GM21576 (cell line): Measurements from ENCODE around the gene INHA.

Experiments used
- ATAC-seq: cut with Tn5 transposase; IDR thresholded peaks from one replicate; pipeline ENCODE4 v1.9.1; 2021; ENCODE audit warnings: mild to moderate bottlenecking, moderate library complexity; ENCODE audit not compliant: unreplicated experiment

Gene INHA

DNA sequence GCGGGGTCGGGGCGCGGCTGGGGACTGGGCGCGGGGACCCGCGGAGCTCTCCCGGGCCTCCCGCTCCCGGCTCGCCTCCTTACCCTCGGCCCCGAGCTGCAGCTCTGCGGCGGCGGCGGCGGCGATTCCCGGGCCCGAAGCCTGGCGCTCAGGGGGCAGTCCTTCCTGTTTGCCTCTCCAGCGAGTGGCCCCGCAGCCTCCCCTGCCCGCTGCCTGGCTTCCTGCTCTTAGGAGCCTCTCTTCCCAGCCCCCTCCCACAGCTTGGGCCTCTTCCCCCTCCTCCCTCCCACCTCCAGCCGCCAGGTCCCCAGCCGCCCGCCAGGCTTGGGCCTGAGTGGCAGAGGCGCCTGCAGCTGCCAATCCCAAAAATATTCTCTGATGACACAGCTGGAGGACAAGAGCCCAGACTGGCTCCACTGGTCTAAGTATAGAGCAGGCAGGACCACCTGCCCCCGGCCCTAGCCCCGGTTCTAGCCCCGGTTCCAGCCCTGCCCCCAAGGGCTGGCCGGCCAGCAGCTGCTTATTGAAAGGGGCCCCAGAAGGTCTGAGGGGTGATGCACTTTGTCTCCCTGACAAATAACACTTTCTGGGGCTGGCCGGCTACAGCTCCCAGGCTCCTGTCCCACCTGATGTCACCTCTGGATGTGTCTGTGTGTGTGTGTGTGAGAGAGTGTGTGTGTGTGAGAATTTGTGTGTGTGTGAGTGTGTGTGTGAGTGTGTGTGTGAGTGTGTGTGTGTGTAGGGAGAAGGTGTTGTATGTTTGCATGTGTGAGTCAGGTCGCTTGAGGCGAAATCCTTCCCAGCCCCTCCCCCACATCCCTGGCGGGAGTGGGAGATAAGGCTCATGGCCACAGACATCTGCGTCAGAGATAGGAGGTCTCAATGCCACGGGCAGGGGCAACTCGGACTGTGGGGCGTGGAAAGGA is 536 bp upstream of the INHA start, which contains the start of gene OBSL1:
Gene OBSL1, minus strand, starts transcription at position 229 of the 926 bp plus-strand sequence. CDS start 307 bp downstream, outside the sequence.
- no peak for ATAC-seq

DNA sequence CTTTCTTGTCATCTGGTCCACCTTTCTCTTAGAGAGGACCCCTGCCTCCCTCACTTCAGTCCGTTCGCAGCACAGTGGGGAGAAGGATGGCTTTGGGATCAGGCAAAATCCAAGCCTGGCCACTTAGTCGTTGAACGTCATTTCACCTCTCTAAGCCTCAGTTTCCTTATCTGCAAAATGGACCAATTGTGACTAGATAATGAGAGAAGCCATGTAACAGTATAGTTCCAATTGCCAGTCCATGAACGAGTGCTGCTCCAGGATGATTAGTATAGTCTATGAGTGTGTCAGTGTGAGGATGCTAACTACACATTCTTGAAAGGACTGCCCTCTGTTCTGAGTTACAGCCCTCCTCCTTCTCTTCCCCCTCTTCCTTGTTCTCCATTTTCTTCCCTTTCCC is 1.1 kb downstream of the INHA start:
- ATAC-seq: no peak

DNA sequence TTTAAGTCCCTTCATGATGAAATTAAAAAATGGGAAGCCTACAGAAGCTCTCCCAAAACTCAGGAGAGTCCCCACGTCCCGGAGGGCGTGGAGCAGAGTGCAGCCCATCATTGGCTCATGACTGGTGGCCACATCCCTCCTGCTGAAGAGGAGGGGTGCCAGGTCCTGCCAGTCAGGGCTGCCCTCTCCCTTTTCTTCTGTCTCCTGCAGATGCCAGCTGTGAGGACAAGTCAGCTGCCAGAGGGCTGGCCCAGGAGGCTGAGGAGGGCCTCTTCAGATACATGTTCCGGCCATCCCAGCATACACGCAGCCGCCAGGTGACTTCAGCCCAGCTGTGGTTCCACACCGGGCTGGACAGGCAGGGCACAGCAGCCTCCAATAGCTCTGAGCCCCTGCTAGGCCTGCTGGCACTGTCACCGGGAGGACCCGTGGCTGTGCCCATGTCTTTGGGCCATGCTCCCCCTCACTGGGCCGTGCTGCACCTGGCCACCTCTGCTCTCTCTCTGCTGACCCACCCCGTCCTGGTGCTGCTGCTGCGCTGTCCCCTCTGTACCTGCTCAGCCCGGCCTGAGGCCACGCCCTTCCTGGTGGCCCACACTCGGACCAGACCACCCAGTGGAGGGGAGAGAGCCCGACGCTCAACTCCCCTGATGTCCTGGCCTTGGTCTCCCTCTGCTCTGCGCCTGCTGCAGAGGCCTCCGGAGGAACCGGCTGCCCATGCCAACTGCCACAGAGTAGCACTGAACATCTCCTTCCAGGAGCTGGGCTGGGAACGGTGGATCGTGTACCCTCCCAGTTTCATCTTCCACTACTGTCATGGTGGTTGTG is 2.6 kb downstream of the INHA start:
- ATAC-seq: no peak

GRCh38 chr2:219575566-219576504 is 3.7 kb downstream of the INHA start:
- no peak for ATAC-seq

GRCh38 chr2:219576505-219577388 is 4.6 kb downstream of the INHA start:
- no peak for ATAC-seq

DNA sequence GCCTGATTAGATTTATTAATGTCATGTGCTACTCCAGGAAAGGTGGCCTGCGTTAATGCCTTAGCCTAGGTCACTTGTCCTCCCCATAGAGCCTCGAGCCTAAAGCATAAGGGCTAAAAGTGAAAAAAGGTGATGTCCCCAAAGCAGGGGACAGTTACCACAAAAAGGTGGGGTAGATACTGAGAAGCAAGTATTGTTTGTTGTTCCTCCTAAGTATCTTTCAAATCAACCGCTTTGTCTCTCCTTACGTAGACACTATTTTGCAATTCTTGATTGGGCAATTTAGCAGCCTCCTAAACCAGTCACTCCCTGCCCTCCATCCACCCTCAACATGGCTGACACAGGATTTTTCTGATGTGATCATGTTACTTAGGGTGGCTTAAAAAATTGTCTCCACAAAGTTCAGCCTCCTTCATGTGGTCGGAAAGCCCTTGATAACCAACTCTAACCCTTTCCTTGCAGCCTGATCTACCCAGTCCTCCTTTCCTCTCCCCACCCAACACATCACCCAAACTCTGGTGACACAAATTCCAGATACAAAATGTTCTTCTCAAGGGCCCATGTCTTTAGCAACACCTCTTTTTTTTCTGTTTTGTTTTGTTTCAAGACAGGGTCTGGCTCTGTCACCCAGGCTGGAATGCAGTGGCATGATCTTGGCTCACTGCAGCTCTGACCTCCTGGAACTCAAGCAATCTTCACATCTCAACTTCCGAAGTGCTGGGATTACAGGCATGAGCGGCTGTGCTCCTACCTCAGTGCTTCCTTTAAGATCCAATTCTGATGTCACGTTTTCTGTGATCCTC is 6.9 kb downstream of the INHA start:
- ATAC-seq: no peak

DNA sequence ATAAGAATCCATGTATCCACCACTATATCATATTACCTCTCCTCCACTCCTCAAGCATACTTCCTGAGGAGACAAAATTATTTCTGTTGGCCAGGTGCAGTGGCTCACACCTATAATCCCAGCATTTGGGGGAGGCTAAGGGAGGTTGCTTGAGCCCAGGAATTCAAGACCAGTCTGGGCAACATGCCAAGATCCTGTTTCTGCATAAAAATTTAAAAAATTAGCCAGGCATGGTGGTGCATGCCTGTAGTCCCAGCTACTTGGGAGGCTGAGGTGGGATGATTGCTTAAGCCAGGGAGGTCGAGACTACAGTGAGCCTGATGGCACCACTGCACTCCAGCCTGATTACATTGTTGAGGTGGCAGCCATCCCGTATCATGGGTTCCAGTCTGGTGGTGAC is 9.2 kb downstream of the INHA start:
- no peak for ATAC-seq

DNA sequence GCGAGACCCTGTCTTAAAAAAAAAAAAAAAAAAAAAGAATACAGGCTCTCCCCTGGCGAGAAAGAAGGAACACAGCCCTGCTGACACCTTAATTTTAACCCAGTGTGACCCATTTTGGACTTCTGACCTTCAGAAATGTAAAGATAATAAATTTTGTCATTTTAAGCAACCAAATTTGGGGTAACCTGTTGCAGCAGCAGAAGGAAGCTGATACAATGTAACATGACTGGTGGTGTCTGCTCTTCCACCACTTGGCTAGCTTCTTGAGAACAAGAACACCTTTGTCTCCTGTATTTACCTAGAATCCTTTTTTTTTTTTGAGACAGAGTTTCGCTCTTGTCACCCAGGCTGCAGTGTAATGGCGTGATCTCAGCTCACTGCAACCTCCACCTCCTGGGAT is 19.0 kb downstream of the INHA start:
- ATAC-seq: no peak

DNA sequence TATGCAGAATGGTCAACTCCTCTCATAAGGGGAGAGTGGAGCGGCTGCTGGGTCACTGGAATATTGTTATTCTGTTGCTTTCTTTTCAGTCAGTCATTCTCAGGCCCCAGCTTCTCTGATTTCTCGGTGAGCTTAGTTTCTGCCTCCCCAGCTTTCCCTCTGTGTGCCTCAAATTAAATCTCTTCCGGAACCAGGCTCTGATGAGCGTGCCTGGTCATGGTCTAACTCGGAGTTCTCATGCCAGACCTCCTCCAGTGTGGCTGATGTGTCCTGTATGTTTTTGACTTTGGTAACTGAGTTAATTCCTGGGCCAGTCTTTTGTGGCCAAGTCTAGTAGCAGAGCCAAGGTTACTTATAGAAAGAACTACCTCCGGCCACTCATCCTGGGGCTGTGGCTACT is 20.6 kb downstream of the INHA start:
- no peak for ATAC-seq

DNA sequence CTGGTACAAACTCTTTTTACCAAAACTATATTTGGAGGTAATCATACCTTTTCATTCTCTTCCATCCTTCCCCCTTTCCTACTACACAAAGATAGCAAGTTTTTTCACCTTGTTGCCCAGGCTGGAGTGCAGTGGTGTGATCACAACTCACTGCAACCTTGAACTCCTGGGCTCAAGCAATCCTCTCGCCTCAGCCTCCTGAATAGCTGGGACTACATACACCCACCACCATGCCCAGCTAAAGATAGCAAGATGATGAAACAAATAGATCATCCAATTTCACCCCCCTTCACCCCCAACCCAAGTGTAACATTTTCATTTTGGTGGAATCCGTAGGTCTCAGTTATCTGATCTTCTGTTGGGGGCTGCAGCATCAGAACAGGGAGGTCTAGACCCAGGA is 21.0 kb downstream of the INHA start:
- ATAC-seq: no peak

DNA sequence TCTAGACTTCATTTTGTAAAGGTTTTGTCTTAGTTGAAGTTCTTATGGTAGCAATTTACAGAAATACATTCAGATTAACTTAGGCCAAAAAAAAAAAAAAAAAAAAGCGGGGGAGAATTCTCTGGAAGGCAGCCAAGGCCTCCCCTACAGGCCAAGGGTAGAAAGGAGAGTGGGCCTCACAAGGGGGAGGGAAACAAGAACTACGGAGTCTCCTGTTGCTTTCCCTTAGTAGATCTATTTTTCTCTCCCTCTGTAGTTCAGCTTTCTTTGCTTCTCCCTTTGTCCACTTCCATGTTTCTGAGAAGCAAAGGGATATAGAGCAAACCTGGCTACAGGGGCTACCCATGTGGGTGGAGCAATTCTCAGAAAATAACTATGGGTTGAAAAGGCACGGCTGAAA is 23.1 kb downstream of the INHA start:
- no peak for ATAC-seq

GRCh38 chr2:219596954-219597551 is 24.9 kb downstream of the INHA start:
- ATAC-seq: peak; percentile 3

DNA sequence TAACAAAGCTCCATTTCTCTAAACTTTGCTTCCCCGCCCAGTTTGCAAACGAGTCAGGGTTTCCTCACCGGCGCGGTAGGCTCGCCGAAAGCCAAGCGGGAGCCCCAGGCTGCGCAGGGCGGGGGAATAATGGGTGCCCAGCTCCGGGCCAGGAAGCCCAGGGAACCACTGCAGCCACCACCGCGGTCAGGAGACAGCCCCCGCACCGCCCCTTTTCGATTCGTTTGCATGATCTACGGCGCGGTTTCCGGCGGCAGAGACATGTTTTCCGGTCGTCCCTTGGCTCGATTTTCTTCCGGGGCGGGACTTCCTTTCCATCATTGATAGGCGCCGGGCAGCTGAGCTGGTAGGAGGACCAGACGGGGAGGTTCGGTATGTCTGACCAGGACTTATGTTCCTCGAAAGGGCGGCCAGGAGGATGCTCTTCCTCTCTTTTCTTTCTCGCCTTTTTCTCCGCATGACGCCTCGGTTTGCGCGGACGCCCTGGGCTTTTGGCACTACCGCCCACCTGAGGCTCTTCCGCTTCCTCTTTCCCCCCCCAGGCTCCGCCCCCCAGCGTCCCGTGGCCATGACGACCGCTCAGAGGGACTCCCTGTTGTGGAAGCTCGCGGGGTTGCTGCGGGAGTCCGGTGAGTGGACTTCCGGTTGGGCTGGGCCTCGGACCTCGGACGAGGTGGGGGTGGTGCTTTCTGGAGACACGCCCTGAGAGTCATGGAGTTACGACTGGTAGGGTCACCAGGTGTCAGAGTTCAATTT is 25.6 kb downstream of the INHA start, which contains the start of gene STK11IP:
Gene STK11IP, plus strand, starts transcription at position 306 of the 756 bp plus-strand sequence. Its CDS starts 263 bp downstream, at position 569.
- ATAC-seq: peak; percentile 92

GRCh38 chr2:219598308-219599078 is 26.4 kb downstream of the INHA start:
- ATAC-seq: no peak

GRCh38 chr2:219603771-219604170 is 31.7 kb downstream of the INHA start:
- ATAC-seq: no peak

GRCh38 chr2:219605607-219605954 is 33.5 kb downstream of the INHA start:
- no peak for ATAC-seq

- ATAC-seq: no peak
Measured at GRCh38 chr2:219607931-219608330, 35.8 kb downstream of the INHA start.
